Epithelial cell of proximal tubule (primary cell): ENCODE data around the gene ZNF497. TPM values are rescaled to one million over a fixed set of nuclear protein-coding genes. Genes with fewer than 3 reads are reported as not detected.

Experiments
- DNase-seq: peaks from one replicate; pipeline ENCODE4 v3.0.0-alpha.2; 2011; ENCODE audit warnings: low read depth
- H3K4me3 ChIP-seq: 2 replicates; pipeline ENCODE4 v1.5.1; 2011; ENCODE audit warnings: low read depth, mild to moderate bottlenecking, low read length
- total RNA-seq: library from RNA; depleted of rRNA; stranded (reverse); fragments of >200 nt; gene quantifications from 2 replicates; pipeline ENCODE4 v1.2.3, GENCODE V29; 2015
- TF ChIP-seq, protein P1 (sequence below): conservative IDR thresholded peaks from 2 replicates; pipeline ENCODE4 v1.5.1; 2012; ENCODE audit warnings: low read depth, mild to moderate bottlenecking, low read length

The ZNF497 gene
- total RNA-seq, 1 donor from 2014 or later, result 0.06 TPM

DNA sequence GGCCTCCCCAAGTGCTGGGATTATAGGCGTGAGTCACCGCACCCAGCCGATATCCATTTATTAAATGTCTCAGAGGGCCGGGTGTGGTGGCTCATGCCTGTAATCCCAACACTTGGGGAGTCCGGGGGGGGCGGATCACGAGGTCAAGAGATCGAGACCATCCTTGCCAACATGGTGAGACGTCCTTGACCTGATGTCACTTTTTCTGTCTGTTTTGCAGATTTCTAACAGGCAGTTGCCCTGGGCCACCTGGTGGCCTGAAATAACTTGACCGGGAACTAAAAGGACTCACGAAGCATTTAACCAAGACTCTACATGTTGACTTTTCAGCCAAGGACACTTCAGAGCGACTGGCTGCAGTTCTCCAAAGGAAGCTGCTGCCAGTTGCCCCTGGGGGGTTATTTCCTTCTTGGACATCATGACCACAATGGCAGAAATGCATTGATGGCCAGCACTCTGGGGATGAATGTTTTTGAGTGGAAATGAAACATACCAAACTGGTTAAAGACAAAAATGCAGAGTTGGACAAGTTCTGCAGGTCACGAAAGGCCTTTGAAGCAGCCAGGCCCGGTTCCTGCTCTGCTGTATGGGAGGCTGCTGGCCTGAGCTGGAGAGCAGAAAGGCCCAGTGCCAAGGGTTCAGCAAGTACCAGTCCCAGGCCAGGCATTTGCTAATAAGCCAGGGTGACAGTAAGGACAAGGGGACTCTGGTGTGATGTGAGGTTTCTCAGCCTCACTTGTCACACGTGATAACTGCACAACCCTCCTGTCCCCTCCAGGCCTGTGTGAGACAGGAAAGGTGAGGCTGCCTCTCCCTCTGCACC, 10.0 kb upstream of the ZNF497 start:
- no peak overlapping the region for H3K4me3 ChIP-seq
- TF ChIP-seq, protein P1, sequence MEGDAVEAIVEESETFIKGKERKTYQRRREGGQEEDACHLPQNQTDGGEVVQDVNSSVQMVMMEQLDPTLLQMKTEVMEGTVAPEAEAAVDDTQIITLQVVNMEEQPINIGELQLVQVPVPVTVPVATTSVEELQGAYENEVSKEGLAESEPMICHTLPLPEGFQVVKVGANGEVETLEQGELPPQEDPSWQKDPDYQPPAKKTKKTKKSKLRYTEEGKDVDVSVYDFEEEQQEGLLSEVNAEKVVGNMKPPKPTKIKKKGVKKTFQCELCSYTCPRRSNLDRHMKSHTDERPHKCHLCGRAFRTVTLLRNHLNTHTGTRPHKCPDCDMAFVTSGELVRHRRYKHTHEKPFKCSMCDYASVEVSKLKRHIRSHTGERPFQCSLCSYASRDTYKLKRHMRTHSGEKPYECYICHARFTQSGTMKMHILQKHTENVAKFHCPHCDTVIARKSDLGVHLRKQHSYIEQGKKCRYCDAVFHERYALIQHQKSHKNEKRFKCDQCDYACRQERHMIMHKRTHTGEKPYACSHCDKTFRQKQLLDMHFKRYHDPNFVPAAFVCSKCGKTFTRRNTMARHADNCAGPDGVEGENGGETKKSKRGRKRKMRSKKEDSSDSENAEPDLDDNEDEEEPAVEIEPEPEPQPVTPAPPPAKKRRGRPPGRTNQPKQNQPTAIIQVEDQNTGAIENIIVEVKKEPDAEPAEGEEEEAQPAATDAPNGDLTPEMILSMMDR, result peak; percentile 36
- DNase-seq, result no peak

DNA sequence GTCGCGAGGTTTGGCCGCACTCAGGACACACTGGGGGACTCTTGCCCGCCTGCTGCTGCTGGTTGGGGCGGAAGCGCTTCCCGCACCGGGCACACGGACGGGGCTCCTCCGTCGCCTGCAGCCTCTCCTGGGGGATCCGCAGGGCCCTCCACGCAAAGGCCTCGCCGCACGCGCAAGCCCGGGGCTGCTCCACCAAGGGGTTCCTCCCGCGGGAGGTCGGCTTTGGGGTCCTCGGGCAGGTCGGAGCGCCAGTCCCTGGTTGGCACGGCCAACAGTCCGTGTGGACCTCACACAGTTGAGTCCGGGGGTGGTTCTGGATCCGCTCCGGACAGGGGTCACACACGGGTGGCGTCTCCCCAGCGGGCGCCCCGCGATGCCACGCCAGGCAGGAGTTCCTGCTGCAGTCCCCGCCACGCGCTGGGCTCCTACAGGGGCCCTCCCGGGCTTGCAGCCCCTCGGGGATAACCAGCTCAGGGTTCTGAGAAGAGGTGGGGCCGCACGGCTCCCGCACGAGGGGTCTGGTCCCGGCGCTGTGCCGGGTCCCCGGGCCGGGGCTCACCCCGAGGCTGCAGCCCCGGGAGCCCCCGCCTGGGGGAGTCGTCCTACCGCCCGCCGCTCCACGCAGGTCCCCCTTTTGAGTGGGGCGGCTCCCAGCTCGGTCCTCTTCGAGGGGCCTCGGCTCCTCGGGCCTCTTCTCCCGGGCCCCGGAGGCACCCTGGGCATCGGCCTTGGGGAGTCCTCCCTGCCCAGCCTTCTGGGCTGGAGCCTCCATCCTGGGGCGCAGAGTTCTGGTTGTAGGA, 6.2 kb upstream of the ZNF497 start:
- TF ChIP-seq, protein P1, result no peak
- no peak overlapping the region for H3K4me3 ChIP-seq
- DNase-seq, result no peak

DNA sequence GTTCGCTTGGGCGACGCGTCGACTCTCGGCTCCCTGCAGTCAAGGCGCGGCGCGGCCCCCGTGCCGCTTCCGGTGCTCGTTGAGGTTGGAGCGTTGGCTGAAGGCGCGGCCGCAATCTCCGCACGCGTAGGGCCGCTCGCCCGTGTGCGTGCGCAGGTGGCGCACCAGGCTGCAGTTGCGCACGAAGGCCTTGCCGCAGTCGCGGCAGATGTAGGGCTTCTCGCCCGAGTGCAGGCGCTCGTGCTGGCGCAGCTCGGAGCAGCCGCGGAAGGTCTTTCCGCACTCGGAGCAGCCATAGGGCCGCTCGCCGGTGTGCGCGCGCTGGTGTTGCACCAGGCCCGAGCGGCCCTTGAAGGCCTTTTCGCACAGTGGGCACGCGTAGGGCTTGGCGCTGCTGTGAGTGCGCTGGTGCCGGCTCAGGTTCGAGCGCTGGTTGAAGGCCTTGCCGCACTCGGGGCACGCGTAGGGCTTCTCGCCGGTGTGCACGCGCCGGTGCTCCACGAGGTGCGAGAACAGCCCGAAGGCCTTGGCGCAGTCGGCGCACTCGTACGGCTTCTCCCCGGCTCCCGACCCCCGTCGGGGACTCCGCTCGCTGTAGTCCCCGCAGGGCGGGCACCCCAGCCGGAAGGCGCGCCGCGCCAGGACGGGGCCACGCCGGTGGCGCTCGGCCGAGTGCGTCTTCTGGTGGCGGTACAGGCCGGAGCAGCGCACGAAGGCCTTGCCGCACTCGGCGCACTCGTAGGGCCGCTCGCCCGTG, 5.3 kb upstream of the ZNF497 start:
- TF ChIP-seq, protein P1, result no peak
- no peak overlapping the region for H3K4me3 ChIP-seq
- DNase-seq, result no peak

DNA sequence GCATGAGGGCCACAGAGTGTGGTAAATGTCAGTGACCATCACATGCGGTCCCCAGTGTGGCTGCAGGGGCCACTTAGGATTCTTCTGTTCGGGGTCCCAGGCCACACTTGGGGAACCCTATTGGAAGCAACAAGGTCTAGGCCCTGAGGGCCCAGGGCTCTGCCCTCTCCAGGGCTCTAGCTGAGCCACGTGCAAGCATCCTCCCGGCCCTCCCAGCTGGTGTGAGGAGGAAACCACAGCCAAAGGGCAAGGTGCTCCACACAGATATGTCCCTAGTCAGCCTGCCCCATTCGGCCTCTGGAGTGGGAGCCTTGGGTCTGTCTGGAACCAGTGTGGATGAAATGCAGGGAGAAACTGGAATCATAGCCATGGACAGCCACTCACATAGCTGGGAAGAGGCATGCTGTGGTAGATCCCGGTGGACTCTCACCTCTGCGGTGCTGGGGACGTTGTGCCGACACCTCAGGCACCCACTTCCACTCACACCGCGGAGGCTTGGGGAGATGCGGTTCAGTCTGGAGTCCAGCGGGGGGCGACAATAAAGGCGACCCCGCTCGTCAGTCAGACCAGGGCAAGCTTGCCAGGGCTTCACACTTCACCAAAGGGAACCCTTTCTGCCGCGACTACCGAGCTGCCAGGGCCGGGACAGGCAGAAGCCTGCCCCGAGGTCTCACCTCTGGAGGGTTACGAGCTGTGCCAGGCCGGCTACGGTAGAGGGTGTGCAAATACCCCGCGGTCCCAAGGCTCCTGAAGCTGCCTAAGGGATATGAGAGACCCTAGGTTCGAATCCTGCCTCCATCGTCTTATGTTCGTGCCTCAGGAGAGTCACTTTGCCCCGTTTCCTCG, 4.3 kb upstream of the ZNF497 start:
- no peak overlapping the region for H3K4me3 ChIP-seq
- TF ChIP-seq, protein P1, result no peak
- no peak for DNase-seq

DNA sequence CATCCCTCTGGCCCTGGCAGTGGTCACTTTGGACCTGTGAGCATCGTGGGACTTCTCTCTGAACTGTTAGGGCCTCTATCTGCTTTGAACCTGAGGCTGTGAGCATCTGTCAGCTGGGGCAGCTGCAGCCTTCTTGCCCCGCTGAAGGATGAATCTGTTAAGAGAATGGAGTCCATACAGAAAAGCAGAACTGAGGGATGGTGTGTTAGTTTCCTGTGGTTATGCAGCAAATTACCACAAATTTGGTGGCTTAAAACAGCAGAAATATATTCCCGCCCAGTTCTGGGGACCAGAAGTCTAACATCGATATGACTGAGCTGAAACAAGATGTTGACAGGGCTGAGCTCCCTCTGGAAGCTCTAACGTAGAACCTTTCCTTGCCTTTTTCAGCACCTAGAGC, 1.6 kb upstream of the ZNF497 start:
- TF ChIP-seq, protein P1, result no peak
- no peak for DNase-seq
- H3K4me3 ChIP-seq, result no peak overlapping the region

DNA sequence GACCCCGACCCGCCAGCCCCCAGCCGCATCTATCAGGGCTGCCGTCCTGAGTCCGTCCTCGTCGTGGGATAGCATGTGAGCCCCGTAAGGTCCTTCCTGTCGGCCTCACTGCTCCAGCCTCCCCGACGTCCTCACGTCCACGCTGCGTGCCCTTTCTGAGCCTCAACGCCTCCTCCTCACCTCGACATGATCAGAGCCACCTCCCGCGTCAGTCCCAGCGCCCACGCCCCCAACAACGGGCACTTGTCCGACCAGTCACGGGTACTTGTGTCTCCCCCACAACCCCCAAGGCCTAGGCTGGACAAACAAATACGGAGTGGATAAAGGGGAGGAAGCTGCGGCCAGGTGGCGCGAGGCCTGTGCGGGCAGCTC, 665 bp downstream of the ZNF497 start:
- TF ChIP-seq, protein P1, result peak; percentile 12
- peak overlapping the region; percentile 80 for H3K4me3 ChIP-seq
- no peak for DNase-seq
